RWPE2 (cell line): Measurements from ENCODE around the gene SYT6.
A peak's percentile ranks its signal among the peaks of the same experiment; 100 is the strongest.

Experiments used
- ATAC-seq: fragments of 200-7000 bp; cut with Tn5 transposase; 3 replicates; pipeline ENCODE4 v1.9.1; 2021; ENCODE audit warnings: low read depth
- DNase-seq: peaks from one replicate; pipeline ENCODE4 v3.0.0-alpha.2; 2020; ENCODE audit warnings: low spot score
- H3K27ac ChIP-seq: fragments of 450-650 bp; 2 replicates; pipeline ENCODE4 v1.5.1; 2017; ENCODE audit warnings: mild to moderate bottlenecking; ENCODE audit not compliant: poor library complexity, severe bottlenecking
- H3K27me3 ChIP-seq: fragments of 250-450 bp; sonication (Bioruptor Pico); 2 replicates; pipeline ENCODE4 v1.5.1; 2021; ENCODE audit warnings: mild to moderate bottlenecking, moderate library complexity; ENCODE audit not compliant: insufficient read depth, poor library complexity, severe bottlenecking
- H3K36me3 ChIP-seq: fragments of 250-450 bp; sonication (Bioruptor Pico); 2 replicates; pipeline ENCODE4 v1.5.1; 2020; ENCODE audit warnings: low read depth, mild to moderate bottlenecking, moderate library complexity
- H3K4me1 ChIP-seq: fragments of 250-450 bp; sonication (Bioruptor Pico); 2 replicates; pipeline ENCODE4 v1.5.1; 2021; ENCODE audit warnings: mild to moderate bottlenecking, moderate library complexity; ENCODE audit not compliant: insufficient read depth, poor library complexity, severe bottlenecking
- H3K4me3 ChIP-seq: fragments of 250-450 bp; sonication (Bioruptor Pico); 2 replicates; pipeline ENCODE4 v1.5.1; 2021; ENCODE audit warnings: mild to moderate bottlenecking, moderate library complexity; ENCODE audit not compliant: severe bottlenecking
- H3K9me3 ChIP-seq: fragments of 250-450 bp; sonication (Bioruptor Pico); 2 replicates; pipeline ENCODE4 v1.5.1; 2021; ENCODE audit warnings: mild to moderate bottlenecking, moderate library complexity; ENCODE audit not compliant: severe bottlenecking
- TF ChIP-seq, protein P1 (sequence below): fragments of 450-650 bp; IDR thresholded peaks from one replicate; pipeline ENCODE4 v1.5.1; 2017; ENCODE audit warnings: mild to moderate bottlenecking, moderate library complexity; ENCODE audit not compliant: poor library complexity, severe bottlenecking

Gene SYT6

DNA sequence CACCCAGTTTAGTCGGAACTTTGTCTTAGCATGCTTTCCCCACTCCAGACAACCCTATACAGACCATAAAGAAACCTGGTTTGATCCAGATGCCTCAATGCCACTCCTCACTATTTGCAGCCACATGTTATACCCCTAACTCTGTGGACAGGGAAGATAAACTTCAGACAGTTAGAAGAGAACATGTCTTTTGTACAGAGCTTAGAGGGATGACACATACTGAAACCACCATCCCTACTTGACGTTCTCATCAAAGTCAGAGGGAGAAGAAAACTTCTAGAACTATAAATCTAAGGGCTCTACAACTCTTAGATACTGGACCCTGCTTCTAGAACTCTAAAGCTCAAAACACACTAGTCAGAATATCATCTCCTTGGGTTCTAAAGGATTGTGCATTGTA lies 3.7 kb downstream of the SYT6 start:
- DNase-seq (no peak), ATAC-seq (no peak; the same call in 2 of the 3 replicates)

DNA sequence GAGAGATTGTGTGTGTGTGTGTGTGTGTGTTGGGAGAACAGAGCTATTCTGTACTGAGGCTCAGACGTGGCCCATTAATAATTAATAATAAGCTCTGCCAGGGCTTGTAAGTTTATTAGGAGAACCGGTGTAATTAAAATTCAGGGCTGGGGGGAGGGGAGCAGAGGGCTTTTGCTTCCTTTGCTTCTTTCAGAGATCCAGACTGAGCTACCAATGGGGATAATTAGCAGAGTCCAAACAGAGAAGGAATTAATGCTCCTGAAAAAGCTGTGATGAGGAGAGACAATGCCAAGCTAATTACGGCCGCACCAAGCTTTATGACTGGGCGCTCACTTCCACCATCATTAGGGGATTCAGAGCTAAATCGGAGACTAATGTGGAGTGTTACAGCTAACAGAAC lies 4.5 kb downstream of the SYT6 start:
- H3K4me1 ChIP-seq = no peaks in the 10 kb centered on the region
- no peaks in the 10 kb centered on the region for H3K9me3 ChIP-seq
- no peak overlapping the region for H3K27ac ChIP-seq
- DNase-seq = no peak
- no peak for ATAC-seq
- H3K27me3 ChIP-seq = peaks cover 63% of the 10 kb centered on the region
- TF ChIP-seq, protein P1, sequence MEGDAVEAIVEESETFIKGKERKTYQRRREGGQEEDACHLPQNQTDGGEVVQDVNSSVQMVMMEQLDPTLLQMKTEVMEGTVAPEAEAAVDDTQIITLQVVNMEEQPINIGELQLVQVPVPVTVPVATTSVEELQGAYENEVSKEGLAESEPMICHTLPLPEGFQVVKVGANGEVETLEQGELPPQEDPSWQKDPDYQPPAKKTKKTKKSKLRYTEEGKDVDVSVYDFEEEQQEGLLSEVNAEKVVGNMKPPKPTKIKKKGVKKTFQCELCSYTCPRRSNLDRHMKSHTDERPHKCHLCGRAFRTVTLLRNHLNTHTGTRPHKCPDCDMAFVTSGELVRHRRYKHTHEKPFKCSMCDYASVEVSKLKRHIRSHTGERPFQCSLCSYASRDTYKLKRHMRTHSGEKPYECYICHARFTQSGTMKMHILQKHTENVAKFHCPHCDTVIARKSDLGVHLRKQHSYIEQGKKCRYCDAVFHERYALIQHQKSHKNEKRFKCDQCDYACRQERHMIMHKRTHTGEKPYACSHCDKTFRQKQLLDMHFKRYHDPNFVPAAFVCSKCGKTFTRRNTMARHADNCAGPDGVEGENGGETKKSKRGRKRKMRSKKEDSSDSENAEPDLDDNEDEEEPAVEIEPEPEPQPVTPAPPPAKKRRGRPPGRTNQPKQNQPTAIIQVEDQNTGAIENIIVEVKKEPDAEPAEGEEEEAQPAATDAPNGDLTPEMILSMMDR = no peak
- H3K4me3 ChIP-seq = no peak overlapping the region
- H3K36me3 ChIP-seq = no peaks in the 10 kb centered on the region

More for the DNA sequence above, 3.7 kb downstream of the SYT6 start:
- Histone ChIP-seq H3K4me3 (no peak overlapping the region), H3K27ac (no peak overlapping the region), H3K4me1 (no peaks in the 10 kb centered on the region), H3K27me3 (peaks cover 71% of the 10 kb centered on the region), H3K36me3 (no peaks in the 10 kb centered on the region), H3K9me3 (no peaks in the 10 kb centered on the region)
- TF ChIP-seq, protein P1 = no peak

DNA sequence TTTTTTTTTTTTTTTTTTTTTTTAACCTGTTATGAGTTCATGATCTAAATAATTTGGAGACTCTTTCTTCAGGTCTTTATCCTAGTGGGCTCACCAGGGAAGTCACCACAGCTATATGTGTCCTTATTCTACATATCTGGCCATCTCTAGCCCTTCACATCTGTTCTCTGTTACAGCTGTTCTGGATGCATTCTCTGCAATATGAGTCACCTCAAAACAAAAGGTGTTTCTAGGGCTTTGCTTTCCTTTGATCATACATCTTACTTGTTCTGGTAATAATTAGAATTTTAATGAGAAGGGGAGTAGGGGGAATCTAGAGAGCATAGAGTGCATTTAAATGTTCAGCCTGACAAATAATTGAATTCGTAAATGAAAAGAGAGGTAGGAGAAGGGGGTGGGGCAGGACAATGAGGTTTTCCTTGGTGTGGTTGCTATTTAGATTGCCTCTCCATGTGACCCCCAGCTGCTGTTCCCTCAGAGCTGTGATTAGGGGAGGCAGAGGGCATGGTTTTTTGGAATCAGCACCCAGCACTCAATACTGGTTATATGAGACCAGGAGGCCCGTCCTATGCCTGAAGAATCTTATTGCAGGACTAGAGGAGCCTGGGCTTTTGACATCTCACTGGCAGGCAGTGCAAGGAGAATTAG lies 8.0 kb downstream of the SYT6 start:
- Histone ChIP-seq H3K27ac (no peak overlapping the region), H3K27me3 (peaks cover 31% of the 10 kb centered on the region), H3K4me3 (no peak overlapping the region), H3K36me3 (no peaks in the 10 kb centered on the region), H3K9me3 (no peaks in the 10 kb centered on the region), H3K4me1 (no peaks in the 10 kb centered on the region)
- TF ChIP-seq, protein P1 = no peak
- DNase-seq (no peak), ATAC-seq (peak; percentile 35; the same call in 1 of the 3 replicates)

DNA sequence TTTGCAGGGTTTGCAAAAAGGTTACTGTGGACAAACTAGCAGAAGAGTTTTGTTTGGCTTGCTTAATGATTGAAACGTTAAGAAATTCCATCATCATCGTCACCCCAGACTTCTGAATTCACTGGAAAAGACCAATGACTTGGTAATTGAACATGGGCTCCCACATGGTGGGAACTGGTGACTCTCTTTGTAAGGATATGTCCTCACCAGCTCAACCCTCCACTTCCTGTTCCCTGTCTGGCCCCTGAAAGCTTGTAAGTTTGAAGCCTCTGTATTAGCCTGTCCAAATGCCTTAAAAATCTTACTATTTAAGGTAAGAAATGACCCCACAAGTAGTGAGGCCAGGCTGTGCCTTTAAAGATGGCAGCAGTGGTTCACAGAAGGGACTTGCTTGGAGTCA lies 9.7 kb downstream of the SYT6 start:
- ATAC-seq (no peak), DNase-seq (no peak)
- Histone ChIP-seq H3K27ac (no peak overlapping the region), H3K36me3 (no peaks in the 10 kb centered on the region), H3K27me3 (peaks cover 21% of the 10 kb centered on the region), H3K4me1 (no peaks in the 10 kb centered on the region), H3K4me3 (no peak overlapping the region), H3K9me3 (no peaks in the 10 kb centered on the region)
- TF ChIP-seq, protein P1 = no peak

DNA sequence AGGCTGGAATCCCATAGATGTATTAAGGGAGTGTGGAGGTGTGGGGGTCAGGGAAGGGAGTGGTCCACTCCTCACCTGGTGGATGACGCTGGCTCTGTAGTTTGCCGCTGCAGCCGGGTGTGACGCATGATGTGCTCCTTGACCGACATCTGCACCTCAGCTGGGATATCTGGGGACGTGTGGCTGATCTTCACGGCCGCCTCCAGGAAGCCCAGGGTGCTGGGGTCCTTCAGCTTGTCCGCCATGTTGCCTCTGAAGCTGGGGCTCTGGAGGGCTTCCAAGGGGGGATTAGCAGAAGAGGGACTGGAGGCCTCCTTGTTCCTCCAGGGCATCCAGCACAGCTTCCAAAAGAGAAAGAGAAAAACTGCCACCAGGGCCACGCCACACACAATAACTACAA lies 14.1 kb downstream of the SYT6 start:
- DNase-seq (no peak), ATAC-seq (no peak)
- Histone ChIP-seq H3K36me3 (no peaks in the 10 kb centered on the region), H3K27ac (no peak overlapping the region), H3K27me3 (peaks cover 8% of the 10 kb centered on the region), H3K9me3 (no peaks in the 10 kb centered on the region), H3K4me1 (no peaks in the 10 kb centered on the region), H3K4me3 (no peak overlapping the region)
- TF ChIP-seq, protein P1 = no peak
